AG04450 (cell line): Measurements from ENCODE around the gene MORN4. TPM values are rescaled to one million over a fixed set of nuclear protein-coding genes. Genes with fewer than 3 reads are reported as not detected.

Source experiments
- CTCF ChIA-PET: fragments of 300-600, 350-600 bp; formaldehyde crosslinking; extraction: SDS; loops from one replicate; lab custom pipeline; 2022; ENCODE audit warnings: antibody characterized with exemption, inconsistent platforms; lab: Charles Lee
- POLR2A ChIA-PET: fragments of 350-600 bp; formaldehyde crosslinking; extraction: SDS; loops from one replicate; lab custom pipeline; 2021; ENCODE audit warnings: antibody characterized with exemption, inconsistent platforms; lab: Yijun Ruan, JAX
- DNase-seq: peaks from one replicate; pipeline ENCODE4 v3.0.0-alpha.2; 2011; ENCODE audit warnings: low read depth, low spot score
- H3K27ac ChIP-seq: one replicate; pipeline ENCODE4 v1.5.1; 2012; ENCODE audit warnings: low read depth, low read length, control low read depth
- H3K27me3 ChIP-seq: one replicate; pipeline ENCODE4 v1.6.0; 2012; ENCODE audit warnings: low read length; ENCODE audit not compliant: control insufficient read depth, insufficient read depth
- H3K4me3 ChIP-seq: 2 replicates; pipeline ENCODE4 v1.5.1; 2011; ENCODE audit warnings: mild to moderate bottlenecking, low read depth, low read length, control low read depth
- H3K9me3 ChIP-seq: 2 replicates; pipeline ENCODE4 v1.5.1; 2012; ENCODE audit warnings: low read length; ENCODE audit not compliant: control insufficient read depth, insufficient read depth
- polyA plus RNA-seq: library from polyadenylated mRNA; depleted of rRNA; stranded (reverse); fragments of >200 nt; gene quantifications from 2 replicates; pipeline ENCODE4 v1.2.3, GENCODE V29; 2011
- TF ChIP-seq, protein P1 (sequence below): IDR thresholded peaks from 2 replicates; pipeline ENCODE4 v1.5.1; 2011; ENCODE audit warnings: low read depth, low read length, control low read depth, inconsistent platforms

The MORN4 gene
- polyA plus RNA-seq, 1 experiment: 16.0 TPM

DNA sequence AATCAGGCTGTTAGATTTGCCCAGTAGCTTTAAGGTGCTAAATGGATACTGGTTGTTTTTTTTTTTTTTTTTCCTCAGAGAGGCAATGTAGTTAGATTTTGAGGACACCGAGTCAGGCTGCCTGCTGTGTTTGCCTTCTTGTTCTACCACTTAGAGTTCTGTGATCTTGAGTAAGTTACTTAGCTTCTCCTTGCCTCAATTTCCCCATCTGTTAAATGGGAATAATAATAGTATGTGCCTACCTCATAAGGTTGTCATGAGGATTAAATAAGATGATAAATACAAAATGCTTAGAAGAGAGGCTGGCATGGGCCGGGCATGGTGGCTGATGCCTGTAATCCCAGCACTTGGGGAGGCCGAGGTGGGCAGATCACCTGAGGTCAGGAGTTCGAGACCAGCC is 14.6 kb downstream of the MORN4 start:
- CTCF ChIA-PET: interaction anchor here (0.6 to 1.0 kb wide), 3 partner anchors 9 to 164 kb away, joined by 3 to 4 read pairs (median 3); no protein-coding TSS in a partner anchor
- DNase-seq: no peak
- H3K27ac ChIP-seq: no peak overlapping the region
- H3K4me3 ChIP-seq: no peak overlapping the region
- POLR2A ChIA-PET: no interaction called here
- no peaks in the 10 kb centered on the region for H3K27me3 ChIP-seq
- TF ChIP-seq, protein P1, sequence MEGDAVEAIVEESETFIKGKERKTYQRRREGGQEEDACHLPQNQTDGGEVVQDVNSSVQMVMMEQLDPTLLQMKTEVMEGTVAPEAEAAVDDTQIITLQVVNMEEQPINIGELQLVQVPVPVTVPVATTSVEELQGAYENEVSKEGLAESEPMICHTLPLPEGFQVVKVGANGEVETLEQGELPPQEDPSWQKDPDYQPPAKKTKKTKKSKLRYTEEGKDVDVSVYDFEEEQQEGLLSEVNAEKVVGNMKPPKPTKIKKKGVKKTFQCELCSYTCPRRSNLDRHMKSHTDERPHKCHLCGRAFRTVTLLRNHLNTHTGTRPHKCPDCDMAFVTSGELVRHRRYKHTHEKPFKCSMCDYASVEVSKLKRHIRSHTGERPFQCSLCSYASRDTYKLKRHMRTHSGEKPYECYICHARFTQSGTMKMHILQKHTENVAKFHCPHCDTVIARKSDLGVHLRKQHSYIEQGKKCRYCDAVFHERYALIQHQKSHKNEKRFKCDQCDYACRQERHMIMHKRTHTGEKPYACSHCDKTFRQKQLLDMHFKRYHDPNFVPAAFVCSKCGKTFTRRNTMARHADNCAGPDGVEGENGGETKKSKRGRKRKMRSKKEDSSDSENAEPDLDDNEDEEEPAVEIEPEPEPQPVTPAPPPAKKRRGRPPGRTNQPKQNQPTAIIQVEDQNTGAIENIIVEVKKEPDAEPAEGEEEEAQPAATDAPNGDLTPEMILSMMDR: no peak
- H3K9me3 ChIP-seq: no peaks in the 10 kb centered on the region

DNA sequence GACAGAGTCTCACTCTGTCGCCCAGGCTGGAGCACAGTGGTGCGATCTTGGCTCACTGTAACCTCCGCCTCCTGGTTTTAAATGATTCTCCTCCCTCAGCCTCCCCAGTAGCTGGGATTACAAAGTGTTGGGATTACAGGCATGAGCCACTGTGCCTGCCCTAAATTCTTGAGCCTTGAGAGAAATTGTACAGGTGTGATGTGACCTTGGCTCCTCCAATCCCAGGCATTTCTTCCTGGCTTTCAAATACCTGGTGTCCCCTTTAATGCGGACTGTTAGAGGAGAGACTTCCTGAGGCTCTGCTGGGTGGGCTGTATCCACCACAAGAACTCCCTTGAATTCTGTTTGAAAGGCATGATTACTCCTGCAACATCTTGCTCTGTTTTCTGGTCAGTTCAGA is 15.0 kb downstream of the MORN4 start:
- ChIA-PET CTCF (interaction anchor here (0.6 to 1.0 kb wide), 3 partner anchors 9 to 163 kb away, joined by 3 to 4 read pairs (median 3); no protein-coding TSS in a partner anchor), POLR2A (no interaction called here)
- Histone ChIP-seq H3K9me3 (no peaks in the 10 kb centered on the region), H3K27me3 (no peaks in the 10 kb centered on the region), H3K4me3 (no peak overlapping the region), H3K27ac (no peak overlapping the region)
- TF ChIP-seq, protein P1: no peak
- no peak for DNase-seq

DNA sequence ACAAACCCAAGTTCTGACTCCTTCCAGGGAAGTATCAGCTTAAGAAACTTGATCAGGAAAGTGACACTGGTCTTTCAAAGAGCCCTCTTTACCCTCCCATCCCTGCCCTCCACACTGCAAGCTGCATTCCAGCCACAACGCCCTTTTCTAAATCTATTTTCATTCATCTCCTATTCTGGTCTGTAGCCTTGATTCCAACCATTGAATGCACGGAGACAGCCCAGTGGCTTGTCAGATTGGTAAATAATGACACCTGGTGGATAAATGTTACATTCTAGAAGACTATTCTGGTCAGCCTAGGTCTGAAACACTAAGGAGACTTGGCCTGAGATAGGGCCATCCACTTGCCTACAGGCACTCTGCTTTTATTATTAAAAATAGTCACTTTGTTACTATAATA is 20.9 kb downstream of the MORN4 start:
- TF ChIP-seq, protein P1: peak; percentile 32; the same call in 1 of the 2 replicates
- Histone ChIP-seq H3K27ac (no peak overlapping the region), H3K27me3 (no peaks in the 10 kb centered on the region), H3K9me3 (no peaks in the 10 kb centered on the region), H3K4me3 (no peak overlapping the region)
- DNase-seq: peak; percentile 15
- POLR2A ChIA-PET: no interaction called here
- CTCF ChIA-PET: interaction anchor here (0.6 to 2.5 kb wide), 18 partner anchors 11 to 351 kb away, joined by 3 to 22 read pairs (median 3); partner anchors contain the start of genes ANKRD2 and PI4K2A

DNA sequence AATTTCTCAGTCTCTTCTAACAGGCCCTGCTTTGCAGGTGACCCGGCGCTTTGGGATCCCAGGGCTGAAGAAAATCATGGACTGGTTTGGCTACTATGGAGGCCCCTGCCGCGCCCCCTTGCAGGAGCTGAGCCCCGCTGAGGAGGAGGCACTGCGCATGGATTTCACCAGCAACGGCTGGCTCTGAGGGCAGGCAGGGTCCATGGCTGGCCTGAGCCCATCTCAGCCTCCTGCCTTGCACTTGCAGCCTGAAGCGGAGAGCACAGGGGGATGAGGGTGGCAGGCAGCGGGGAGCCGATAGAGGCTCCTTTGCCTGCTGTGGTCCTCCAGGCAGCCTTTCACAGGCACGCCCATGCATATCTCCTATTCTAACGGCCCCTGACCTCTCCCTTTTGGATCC is 21.8 kb downstream of the MORN4 start:
- CTCF ChIA-PET: interaction anchor here (0.8 to 3.9 kb wide), 9 partner anchors 12 to 150 kb away, joined by 3 to 22 read pairs (median 5); partner anchors contain the start of gene ANKRD2
- no peak overlapping the region for H3K4me3 ChIP-seq
- POLR2A ChIA-PET: no interaction called here
- no peaks in the 10 kb centered on the region for H3K27me3 ChIP-seq
- no peak for DNase-seq
- H3K27ac ChIP-seq: no peak overlapping the region
- H3K9me3 ChIP-seq: no peaks in the 10 kb centered on the region
- TF ChIP-seq, protein P1: no peak

DNA sequence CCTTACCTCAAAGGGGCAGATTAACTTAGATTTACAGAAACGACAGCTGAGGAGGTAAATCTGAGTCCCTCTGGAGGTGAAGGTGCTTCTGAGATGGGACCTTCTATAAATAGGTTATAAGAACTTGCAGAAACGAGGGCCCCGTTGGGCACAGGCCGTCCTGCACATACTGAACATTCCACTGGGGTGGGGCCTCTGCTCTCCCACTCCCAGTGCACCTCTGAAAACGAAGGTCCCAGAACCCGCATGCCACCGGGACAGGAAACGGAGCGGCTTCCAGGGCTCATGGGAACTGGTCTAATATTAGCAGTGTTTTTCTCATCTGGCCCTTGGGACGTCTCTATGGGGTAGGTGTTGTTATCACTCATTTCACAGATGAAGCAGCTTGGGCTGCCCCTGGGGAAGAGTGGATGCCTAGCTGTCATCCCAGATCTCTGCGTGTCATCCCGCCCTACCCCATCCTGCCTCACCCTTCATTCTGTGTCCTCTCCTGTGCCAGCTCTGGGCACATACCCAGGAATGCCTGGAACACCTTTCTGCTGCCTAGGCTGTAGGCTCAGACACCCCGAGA is 24.2 kb downstream of the MORN4 start:
- CTCF ChIA-PET: interaction anchor here (0.7 to 3.9 kb wide), 3 partner anchors 9 to 1783 kb away, joined by 4 to 15 read pairs (median 5); partner anchors contain the start of gene ANKRD2
- H3K4me3 ChIP-seq: no peak overlapping the region
- H3K9me3 ChIP-seq: no peaks in the 10 kb centered on the region
- no peak overlapping the region for H3K27ac ChIP-seq
- no peak for DNase-seq
- TF ChIP-seq, protein P1: no peak
- POLR2A ChIA-PET: no interaction called here
- H3K27me3 ChIP-seq: no peaks in the 10 kb centered on the region
